Uterus (tissue), 2 donors: Measurements from ENCODE around the gene MSX1.

ENCODE experiments used
- POLR2A ChIP-seq, 2 donors: fragments of 450-650 bp; IDR thresholded peaks; one replicate each; pipeline ENCODE4 v1.6.1; 2016; ENCODE audit warnings: antibody characterized with exemption in 2 of 2, mild to moderate bottlenecking in 1 of 2, moderate library complexity in 1 of 2
- TF ChIP-seq, protein P1 (sequence below), 4 experiments: fragments of 200-600 bp in 2 of 4; fragments of 450-650 bp in 2 of 4; sonication (generic) in 2 of 4; IDR thresholded peaks; one replicate each; pipeline ENCODE4 v1.5.1; 2016 to 2019; ENCODE audit warnings: antibody characterized with exemption in 4 of 4, mild to moderate bottlenecking in 2 of 4, moderate library complexity in 1 of 4

DNA sequence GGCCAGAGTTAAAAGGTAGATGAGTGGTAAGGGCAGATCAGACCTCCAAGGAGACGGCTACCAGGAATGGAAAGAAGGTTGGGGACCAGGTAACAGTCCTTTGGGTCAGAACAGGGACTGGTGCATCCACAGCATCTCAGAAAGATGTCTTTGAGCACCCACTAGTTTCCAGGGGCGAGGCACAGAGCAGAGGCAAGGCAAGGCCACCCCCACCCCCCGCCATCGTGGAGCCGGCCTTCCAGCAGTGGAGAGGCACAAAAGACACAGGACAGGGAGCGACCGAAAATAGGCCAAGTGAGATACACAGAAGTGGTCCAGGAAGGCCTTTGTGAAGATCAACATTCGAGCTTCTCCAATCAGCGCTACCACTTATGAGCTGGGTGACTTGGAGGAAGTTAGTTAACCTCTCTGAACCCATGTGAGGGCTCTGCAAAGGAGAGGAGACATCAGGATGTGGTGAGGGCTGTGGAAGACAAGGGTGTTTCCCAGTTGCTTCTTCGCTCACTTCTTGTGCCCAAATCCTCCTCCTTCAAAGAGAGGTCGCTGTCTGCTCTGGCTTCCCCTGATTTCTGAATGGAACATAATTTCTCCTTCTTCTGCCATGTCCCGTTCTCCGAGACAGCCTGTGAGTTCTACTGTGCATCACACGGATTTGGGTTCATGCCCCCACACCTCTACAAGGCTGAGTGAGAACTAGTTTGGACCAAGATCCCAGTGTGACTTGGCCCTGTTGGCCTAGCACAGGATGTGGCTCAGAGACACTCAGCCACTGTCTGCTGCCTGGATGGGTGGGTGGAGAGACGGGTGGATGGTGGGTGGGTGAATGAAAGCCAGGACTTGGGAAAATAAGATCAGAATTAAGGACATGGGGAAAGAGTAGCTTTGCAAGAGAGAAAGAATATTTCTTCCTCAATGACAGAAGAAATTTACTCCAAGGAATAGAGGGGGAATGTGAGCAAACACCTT is 16.7 kb upstream of the MSX1 start:
- TF ChIP-seq POLR2A (IDR thresholded peaks at IDR 0.05), result no peak
- TF ChIP-seq, protein P1, sequence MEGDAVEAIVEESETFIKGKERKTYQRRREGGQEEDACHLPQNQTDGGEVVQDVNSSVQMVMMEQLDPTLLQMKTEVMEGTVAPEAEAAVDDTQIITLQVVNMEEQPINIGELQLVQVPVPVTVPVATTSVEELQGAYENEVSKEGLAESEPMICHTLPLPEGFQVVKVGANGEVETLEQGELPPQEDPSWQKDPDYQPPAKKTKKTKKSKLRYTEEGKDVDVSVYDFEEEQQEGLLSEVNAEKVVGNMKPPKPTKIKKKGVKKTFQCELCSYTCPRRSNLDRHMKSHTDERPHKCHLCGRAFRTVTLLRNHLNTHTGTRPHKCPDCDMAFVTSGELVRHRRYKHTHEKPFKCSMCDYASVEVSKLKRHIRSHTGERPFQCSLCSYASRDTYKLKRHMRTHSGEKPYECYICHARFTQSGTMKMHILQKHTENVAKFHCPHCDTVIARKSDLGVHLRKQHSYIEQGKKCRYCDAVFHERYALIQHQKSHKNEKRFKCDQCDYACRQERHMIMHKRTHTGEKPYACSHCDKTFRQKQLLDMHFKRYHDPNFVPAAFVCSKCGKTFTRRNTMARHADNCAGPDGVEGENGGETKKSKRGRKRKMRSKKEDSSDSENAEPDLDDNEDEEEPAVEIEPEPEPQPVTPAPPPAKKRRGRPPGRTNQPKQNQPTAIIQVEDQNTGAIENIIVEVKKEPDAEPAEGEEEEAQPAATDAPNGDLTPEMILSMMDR (IDR thresholded peaks at IDR 0.05), result no peak
